Breast epithelium (tissue), 3 donors: ENCODE data around the gene MACROD2.

ENCODE experiments used
- CTCF ChIP-seq, 3 donors: fragments of 450-650 bp; IDR thresholded peaks; one replicate each; pipeline ENCODE4 v1.5.1; 2016 to 2017; ENCODE audit warnings: antibody characterized with exemption in 3 of 3, mild to moderate bottlenecking in 3 of 3, moderate library complexity in 3 of 3
- POLR2AphosphoS5 ChIP-seq, 3 donors: sonication (generic); formaldehyde crosslinking; IDR thresholded peaks; one replicate each; pipeline ENCODE4 v1.6.1; 2017; ENCODE audit warnings: antibody characterized with exemption in 3 of 3

GRCh38 chr20:15618912-15619311 is 1623.6 kb downstream of the MACROD2 start:
- TF ChIP-seq CTCF (IDR thresholded peaks at IDR 0.05): no peak
- TF ChIP-seq POLR2AphosphoS5 (IDR thresholded peaks at IDR 0.05): no peak
